Nucleus accumbens (tissue), 56 donors: ENCODE measurements around the gene CTLA4.

Experiments used
- DNase-seq, 56 donors: peaks; one replicate each; lab custom pipeline; 2025; lab: John Stamatoyannopoulos, UW

The CTLA4 gene

GRCh38 chr2:203918839-203919238 lies 51.3 kb downstream of the CTLA4 start:
- DNase-seq = no peak
